Fibroblast of the conjunctiva (primary cell): ENCODE results near the gene SH3BGRL3.

Experiments used
- DNase-seq: peaks from one replicate; pipeline ENCODE4 v3.0.0-alpha.2; 2010; ENCODE audit warnings: low read depth

The SH3BGRL3 gene

GRCh38 chr1:26277719-26278118 is 2.2 kb upstream of the SH3BGRL3 start:
- DNase-seq: no peak

- DNase-seq: peak; percentile 89
Observed at GRCh38 chr1:26278303-26278702, 1.6 kb upstream of the SH3BGRL3 start.

GRCh38 chr1:26278724-26279455 is 996 bp upstream of the SH3BGRL3 start:
- DNase-seq: no peak

- DNase-seq: no peak
Observed at GRCh38 chr1:26280333-26281042, 602 bp downstream of the SH3BGRL3 start.

- DNase-seq: no peak
Observed at GRCh38 chr1:26281091-26281958, 1.4 kb downstream of the SH3BGRL3 start.

GRCh38 chr1:26281971-26282370 is 2.1 kb downstream of the SH3BGRL3 start:
- no peak for DNase-seq

GRCh38 chr1:26282401-26282918 is 2.6 kb downstream of the SH3BGRL3 start:
- DNase-seq: no peak

- DNase-seq: no peak
Observed at GRCh38 chr1:26283279-26283853, 3.5 kb downstream of the SH3BGRL3 start.

- DNase-seq: no peak
Observed at GRCh38 chr1:26283871-26284596, 4.1 kb downstream of the SH3BGRL3 start.

- peak; percentile 55 for DNase-seq
Observed at GRCh38 chr1:26284597-26285347, 4.9 kb downstream of the SH3BGRL3 start.

GRCh38 chr1:26285366-26286063 is 5.6 kb downstream of the SH3BGRL3 start:
- no peak for DNase-seq

GRCh38 chr1:26286064-26286416 is 6.2 kb downstream of the SH3BGRL3 start:
- no peak for DNase-seq

GRCh38 chr1:26287033-26287711 is 7.3 kb downstream of the SH3BGRL3 start:
- DNase-seq: no peak

- no peak for DNase-seq
Observed at GRCh38 chr1:26287811-26288210, 7.9 kb downstream of the SH3BGRL3 start.

GRCh38 chr1:26288311-26288941 is 8.5 kb downstream of the SH3BGRL3 start:
- no peak for DNase-seq

GRCh38 chr1:26289158-26290059 is 9.5 kb downstream of the SH3BGRL3 start:
- DNase-seq: no peak

- DNase-seq: no peak
Observed at GRCh38 chr1:26290122-26290881, 10.4 kb downstream of the SH3BGRL3 start.
